A549 (cell line): Measurements from ENCODE around the gene CEP128. TPM values are rescaled to one million over a fixed set of nuclear protein-coding genes. Genes with fewer than 3 reads are reported as not detected.
A peak's percentile ranks its signal among the peaks of the same experiment; 100 is the strongest.

ENCODE experiments used
- ATAC-seq, 2 experiments: fragments of 200-7000 bp in 1 of 2; fragments of >200 bp in 1 of 2; cut with Nextera tagmentation in 1 of 2; cut with Tn5 transposase in 1 of 2; 3 replicates each; pipeline versions ENCODE4 v1.8.0 to v1.9.1; 2018 to 2020; ENCODE audit warnings: mild to moderate bottlenecking in 1 of 2, moderate library complexity in 1 of 2
- CTCF ChIA-PET: fragments of 300-600 bp; sonication (Branson Sonifier 250); formaldehyde crosslinking; extraction: SDS; loops from one replicate; lab custom pipeline; 2021; ENCODE audit warnings: antibody characterized with exemption, inconsistent platforms; lab: Yijun Ruan, JAX
- POLR2A ChIA-PET: fragments of 350-600 bp; formaldehyde crosslinking; extraction: SDS; loops from one replicate; lab custom pipeline; 2021; ENCODE audit warnings: antibody characterized with exemption, inconsistent platforms; lab: Yijun Ruan, JAX
- DNase-seq, 2 experiments: peaks; one replicate each; pipeline versions ENCODE4 v3.0.0 to v3.0.0-alpha.2; 2011 to 2016; ENCODE audit warnings: low read depth in 1 of 2, low spot score in 1 of 2
- FAIRE-seq: peaks from 2 replicates; lab custom pipeline; 2011; peaks lifted over from hg19 to GRCh38; lab: Jason Lieb, UNC
- H3K27ac ChIP-seq, 2 experiments: fragments of >200 bp; sonication (Bioruptor Twin); formaldehyde crosslinking; 3 replicates each; pipeline ENCODE4 v1.5.1; 2016 to 2017
- H3K4me1 ChIP-seq: fragments of >200 bp; sonication (Bioruptor Twin); formaldehyde crosslinking; 3 replicates; pipeline ENCODE4 v1.6.1; 2016
- H3K4me2 ChIP-seq: fragments of >200 bp; sonication (Bioruptor Twin); formaldehyde crosslinking; 3 replicates; pipeline ENCODE4 v1.6.1; 2016
- H3K4me3 ChIP-seq: fragments of >200 bp; sonication (Bioruptor Twin); formaldehyde crosslinking; 3 replicates; pipeline ENCODE4 v1.5.1; 2016
- H3K9me3 ChIP-seq: fragments of >200 bp; sonication (Bioruptor Twin); formaldehyde crosslinking; 3 replicates; pipeline ENCODE4 v1.6.1; 2016
- ATOH8 ChIP-seq: fragments of 250-450 bp; sonication (Bioruptor Pico); IDR thresholded peaks from 2 replicates; pipeline ENCODE4 v1.5.0; 2020; ENCODE audit warnings: low read depth, mild to moderate bottlenecking, moderate library complexity
- BCL3 ChIP-seq: fragments of >200 bp; sonication (Bioruptor Twin); formaldehyde crosslinking; IDR thresholded peaks from 3 replicates; pipeline ENCODE4 v1.6.1; 2016
- BHLHE40 ChIP-seq: IDR thresholded peaks from 2 replicates; pipeline ENCODE4 v1.6.1; 2012; ENCODE audit warnings: low read depth, low read length, inconsistent platforms
- CHD4 ChIP-seq: fragments of 200-600 bp; sonication (generic); IDR thresholded peaks from 2 replicates; pipeline ENCODE4 v1.6.1; 2016; ENCODE audit warnings: antibody characterized with exemption, mild to moderate bottlenecking, borderline replicate concordance
- CTCF ChIP-seq: fragments of >200 bp; sonication (Bioruptor Twin); formaldehyde crosslinking; IDR thresholded peaks from 3 replicates; pipeline ENCODE4 v1.5.1; 2016
- EHMT2 ChIP-seq: fragments of 200-600 bp; sonication (generic); IDR thresholded peaks from 2 replicates; pipeline ENCODE4 v1.6.1; 2016; ENCODE audit warnings: antibody characterized with exemption, low read depth, mild to moderate bottlenecking, moderate library complexity
- ELK1 ChIP-seq: fragments of 150-350 bp; IDR thresholded peaks from 2 replicates; pipeline ENCODE4 v1.6.1; 2014; ENCODE audit warnings: low read depth, mild to moderate bottlenecking, low read length
- FOSB ChIP-seq: fragments of 250-450 bp; sonication (Bioruptor Pico); IDR thresholded peaks from 2 replicates; pipeline ENCODE4 v1.5.0; 2020; ENCODE audit warnings: mild to moderate bottlenecking, moderate library complexity
- FOSL2 ChIP-seq, 2 experiments: fragments of 450-650 bp in 1 of 2; fragments of >200 bp in 1 of 2; sonication (Bioruptor Twin) in 1 of 2; formaldehyde crosslinking; IDR thresholded peaks; 2 replicates each; pipeline versions ENCODE4 v1.5.0 to v1.6.1; 2016 to 2020; ENCODE audit warnings: mild to moderate bottlenecking in 1 of 2, moderate library complexity in 1 of 2
- GATA3 ChIP-seq: IDR thresholded peaks from 2 replicates; pipeline ENCODE4 v1.6.1; 2012; ENCODE audit warnings: borderline replicate concordance
- HEYL ChIP-seq: fragments of 250-450 bp; sonication (Bioruptor Pico); IDR thresholded peaks from 2 replicates; pipeline ENCODE4 v1.8.0; 2021; ENCODE audit warnings: mild to moderate bottlenecking, moderate library complexity
- HOXA7 ChIP-seq: fragments of 250-450 bp; sonication (Bioruptor Pico); IDR thresholded peaks from 2 replicates; pipeline ENCODE4 v1.5.0; 2020; ENCODE audit warnings: mild to moderate bottlenecking, moderate library complexity
- HOXB13 ChIP-seq: fragments of 250-450 bp; sonication (Bioruptor Pico); IDR thresholded peaks from 2 replicates; pipeline ENCODE4 v1.5.0; 2020; ENCODE audit warnings: low read depth, mild to moderate bottlenecking, moderate library complexity
- JUN ChIP-seq, 2 experiments: fragments of >200 bp; sonication (Bioruptor Twin); formaldehyde crosslinking; IDR thresholded peaks; 2 replicates in 1 of 2; 3 replicates in 1 of 2; pipeline ENCODE4 v1.6.1; 2016 to 2017
- JUNB ChIP-seq: fragments of >200 bp; sonication (Bioruptor Twin); formaldehyde crosslinking; IDR thresholded peaks from 2 replicates; pipeline ENCODE4 v1.6.1; 2016
- KDM5A ChIP-seq: fragments of 200-600 bp; sonication (generic); IDR thresholded peaks from 2 replicates; pipeline ENCODE4 v1.6.1; 2016; ENCODE audit warnings: antibody characterized with exemption, mild to moderate bottlenecking
- MAFK ChIP-seq: fragments of 450-650 bp; IDR thresholded peaks from 2 replicates; pipeline ENCODE4 v1.6.1; 2014; ENCODE audit not compliant: partially characterized antibody
- MAZ ChIP-seq: fragments of 150-350 bp; IDR thresholded peaks from 2 replicates; pipeline ENCODE4 v1.6.1; 2014; ENCODE audit warnings: antibody characterized with exemption, low read depth, low read length, borderline replicate concordance
- MYC ChIP-seq: IDR thresholded peaks from 2 replicates; pipeline ENCODE4 v1.6.1; 2012; ENCODE audit warnings: mild to moderate bottlenecking, inconsistent platforms, low read length, improper control_type of control experiment, borderline replicate concordance
- NR3C1 ChIP-seq: fragments of >200 bp; sonication (Bioruptor Twin); formaldehyde crosslinking; IDR thresholded peaks from 3 replicates; pipeline ENCODE4 v1.6.1; 2017
- RAD21 ChIP-seq, 2 experiments: fragments of >200 bp in 1 of 2; sonication (Bioruptor Twin) in 1 of 2; formaldehyde crosslinking in 1 of 2; IDR thresholded peaks in 1 of 2; conservative IDR thresholded peaks in 1 of 2; 2 replicates in 1 of 2; 3 replicates in 1 of 2; pipeline ENCODE4 v1.6.1; 2012 to 2018; ENCODE audit warnings: inconsistent platforms in 1 of 2
- RCOR1 ChIP-seq: fragments of 150-350 bp; IDR thresholded peaks from 2 replicates; pipeline ENCODE4 v1.6.1; 2014; ENCODE audit warnings: antibody characterized with exemption, low read length, low read depth
- SMC3 ChIP-seq: fragments of >200 bp; sonication (Bioruptor Twin); formaldehyde crosslinking; IDR thresholded peaks from 3 replicates; pipeline ENCODE4 v1.6.1; 2018; ENCODE audit warnings: inconsistent platforms
- TP53 ChIP-seq: fragments of 250-450 bp; sonication (Bioruptor Pico); IDR thresholded peaks from 2 replicates; pipeline ENCODE4 v1.5.0; 2021; ENCODE audit warnings: mild to moderate bottlenecking, moderate library complexity
- USF2 ChIP-seq: fragments of 450-650 bp; IDR thresholded peaks from 2 replicates; pipeline ENCODE4 v1.6.1; 2014; ENCODE audit warnings: antibody characterized with exemption
- ZFP36 ChIP-seq: fragments of 450-650 bp; IDR thresholded peaks from 2 replicates; pipeline ENCODE4 v1.6.1; 2014; ENCODE audit warnings: borderline replicate concordance; ENCODE audit not compliant: partially characterized antibody
- ZSCAN20 ChIP-seq: fragments of 250-450 bp; sonication (Bioruptor Pico); IDR thresholded peaks from 2 replicates; pipeline ENCODE4 v1.8.0; 2022; ENCODE audit warnings: mild to moderate bottlenecking, moderate library complexity
- WGBS: methylation state at CpG from one replicate; pipeline ENCODE4 v1.1.6; 2017; ENCODE audit errors: missing lambda C conversion rate; 5-methylcytosine and 5-hydroxymethylcytosine counted together
- polyA plus RNA-seq, 4 experiments: library from polyadenylated mRNA; depleted of rRNA in 3 of 4; stranded (reverse); fragments of >200 nt; fragmentation: RNase III in 1 of 4; extraction: RNeasy Plus Mini Kit Qiagen cat#74134 plus additional on column Dnase treatment in 1 of 4; gene quantifications; 2 replicates in 3 of 4; 3 replicates in 1 of 4; pipeline ENCODE4 v1.2.3, GENCODE V29; 2011 to 2017

Gene CEP128
- polyA plus RNA-seq, 2 of the 4 experiments (the other 2 are of a cell fraction), result 5.8 to 7.0 TPM

GRCh38 chr14:80850197-80850814 lies 91.2 kb downstream of the CEP128 start (continued):
- TF ChIP-seq USF2 (no peak), ZFP36 (no peak), KDM5A (no peak), MAZ (no peak), RAD21 (conservative IDR thresholded peaks at IDR 0.05 in 1 of 2, IDR thresholded peaks at IDR 0.05 in 1 of 2) (peak; percentile 86 to 95), HOXA7 (CRISPR knock-in tag) (no peak), HOXB13 (no peak), CTCF (peak; percentile 88), HEYL (CRISPR knock-in tag) (no peak), EHMT2 (no peak), ZSCAN20 (CRISPR knock-in tag) (no peak), BHLHE40 (no peak), JUNB (no peak)

- DNase-seq (no peak), FAIRE-seq (no peak), ATAC-seq (no peak)
- Histone ChIP-seq H3K4me2 (no peak overlapping the region), H3K4me3 (no peak overlapping the region), H3K9me3 (no peaks in the 10 kb centered on the region; the same call in 2 of the 3 replicates), H3K27ac (no peak overlapping the region), H3K4me1 (peaks cover 17% of the 10 kb centered on the region)
- ChIA-PET CTCF (interaction anchor here (1.5 to 2.1 kb wide), 2 partner anchors 633 to 791 kb away, joined by 6 to 11 read pairs; no protein-coding TSS in a partner anchor), POLR2A (no interaction called here)
- TF ChIP-seq BHLHE40 (no peak), MAFK (no peak), JUN (IDR thresholded peaks at IDR 0.05) (no peak), HEYL (CRISPR knock-in tag) (no peak), FOSB (no peak), GATA3 (no peak), BCL3 (no peak), SMC3 (no peak), FOSL2 (IDR thresholded peaks at IDR 0.05) (no peak), FOSL2 (CRISPR knock-in tag; IDR thresholded peaks at IDR 0.05) (no peak), EHMT2 (no peak), MAZ (no peak), CHD4 (no peak), NR3C1 (no peak), MYC (no peak), ATOH8 (CRISPR knock-in tag) (no peak), ZFP36 (no peak), ELK1 (no peak), TP53 (CRISPR knock-in tag) (no peak), RCOR1 (no peak)
- WGBS, result 82% methylated on average over 2 of the region's 2 CpGs
These were observed 94.5 kb downstream of the CEP128 start for GRCh38 chr14:80847070-80847469.
